AML-193 (cell line): ENCODE results near the gene DCTN3.

ENCODE experiments used
- DNase-seq, 2 experiments: peaks; one replicate each; lab custom pipeline; 2025; lab: John Stamatoyannopoulos, UW

DCTN3 gene

GRCh38 chr9:34573599-34574325 lies 46.5 kb downstream of the DCTN3 start:
- no peak for DNase-seq

- no peak for DNase-seq
Observed at GRCh38 chr9:34572628-34573027, 47.7 kb downstream of the DCTN3 start.

- DNase-seq = no peak
Observed at GRCh38 chr9:34572092-34572491, 48.2 kb downstream of the DCTN3 start.

- DNase-seq = no peak
Observed at GRCh38 chr9:34571481-34571810, 48.8 kb downstream of the DCTN3 start.

GRCh38 chr9:34570809-34571480 lies 49.4 kb downstream of the DCTN3 start:
- DNase-seq = no peak

GRCh38 chr9:34570376-34570775 lies 49.9 kb downstream of the DCTN3 start:
- no peak for DNase-seq

- no peak for DNase-seq
Observed at GRCh38 chr9:34568774-34569173, 51.5 kb downstream of the DCTN3 start.

GRCh38 chr9:34568133-34568532 lies 52.2 kb downstream of the DCTN3 start:
- DNase-seq = no peak

GRCh38 chr9:34566972-34567371 lies 53.3 kb downstream of the DCTN3 start:
- DNase-seq = no peak

GRCh38 chr9:34566322-34566721 lies 54.0 kb downstream of the DCTN3 start:
- no peak for DNase-seq

GRCh38 chr9:34565856-34566255 lies 54.4 kb downstream of the DCTN3 start:
- no peak for DNase-seq

GRCh38 chr9:34564617-34565016 lies 55.7 kb downstream of the DCTN3 start:
- DNase-seq = no peak
